Umbilical cord (tissue), 2 donors: ENCODE data around the gene GSTK1. TPM values are rescaled to one million over a fixed set of nuclear protein-coding genes. Genes with fewer than 3 reads are reported as not detected.
"Not testable (repeated sequence)": the region's sequence is repeated elsewhere in the genome, so short reads cannot be mapped to it uniquely, and the experiment has no call there.

Experiments used
- DNase-seq: peaks from one replicate; pipeline ENCODE4 v3.0.0-alpha.2; 2015; ENCODE audit warnings: low spot score
- total RNA-seq: library from RNA; depleted of rRNA; stranded (reverse); fragments of >200 nt; gene quantifications from one replicate; pipeline ENCODE4 v1.2.3, GENCODE V29; 2014; ENCODE audit warnings: low replicate concordance; ENCODE audit not compliant: insufficient read depth

GSTK1 gene
- 29.9 TPM for total RNA-seq

DNA sequence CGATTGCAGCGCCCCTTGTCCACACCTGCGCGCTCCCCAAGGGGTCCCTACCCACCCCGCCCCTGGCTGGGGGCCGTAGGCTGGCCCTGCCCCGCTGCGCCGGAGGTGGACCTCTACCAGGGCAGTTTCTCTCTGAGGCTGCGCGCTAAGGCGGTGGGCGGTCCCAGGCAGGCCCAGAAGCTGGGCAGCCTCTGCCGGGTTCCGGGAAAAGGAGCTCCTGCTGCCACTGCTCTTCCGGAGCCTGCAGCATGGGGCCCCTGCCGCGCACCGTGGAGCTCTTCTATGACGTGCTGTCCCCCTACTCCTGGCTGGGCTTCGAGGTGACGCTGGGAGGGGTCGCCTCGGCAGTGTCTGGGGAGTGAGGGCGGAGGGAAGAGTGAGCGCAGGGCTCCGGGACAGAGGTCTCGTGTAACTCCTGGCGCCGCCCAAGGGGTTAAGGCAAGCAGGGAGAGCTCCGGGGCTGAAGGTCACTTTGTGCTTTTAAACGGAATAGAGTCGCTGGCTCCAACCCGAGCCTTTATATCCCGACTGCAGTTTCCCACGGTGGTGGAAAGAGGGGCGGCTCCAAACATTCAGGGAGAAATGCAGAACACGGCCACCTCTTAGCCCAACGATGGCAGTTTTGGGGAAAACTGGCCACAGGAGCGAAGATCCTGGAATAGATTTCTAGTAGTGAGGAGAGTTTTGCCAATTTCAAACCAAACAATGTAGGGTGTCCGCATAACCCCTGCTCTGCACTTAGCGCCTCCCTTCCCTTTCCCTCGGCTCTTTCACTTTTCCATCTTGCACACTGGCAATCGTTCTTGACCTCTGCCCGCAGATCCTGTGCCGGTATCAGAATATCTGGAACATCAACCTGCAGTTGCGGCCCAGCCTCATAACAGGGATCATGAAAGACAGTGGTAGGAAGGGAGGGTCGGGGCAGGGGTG lies at the start of gene GSTK1:
Gene GSTK1 (plus strand): TSS at position 176 of the 930 bp plus-strand sequence. CDS start 73 bp downstream, at position 249.
- peak; percentile 92 for DNase-seq

DNA sequence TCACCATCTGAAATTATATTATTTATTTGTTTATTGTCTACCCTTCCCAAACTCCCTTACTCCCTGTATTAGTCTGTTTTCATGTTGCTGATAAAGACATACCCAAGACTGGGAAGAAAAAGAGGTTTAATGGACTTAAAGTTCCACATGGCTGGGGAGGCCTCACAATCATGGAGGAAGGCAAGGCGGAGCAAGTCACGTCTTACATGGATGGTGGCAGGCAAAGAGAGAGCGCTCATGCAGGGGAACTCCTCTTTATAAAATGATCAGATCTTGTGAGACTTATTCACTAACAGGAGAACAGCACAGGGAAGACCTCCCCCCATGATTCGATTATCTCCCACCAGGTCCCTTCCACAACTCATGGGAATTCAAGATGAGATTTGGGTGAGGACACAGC lies 49.8 kb upstream of the GSTK1 start:
- DNase-seq, result not testable (repeated sequence)

GRCh38 chr7:143214789-143215679 lies 48.2 kb upstream of the GSTK1 start:
- peak; percentile 82 for DNase-seq

- DNase-seq, result no peak
Measured at GRCh38 chr7:143216151-143216550, 47.1 kb upstream of the GSTK1 start.

GRCh38 chr7:143216686-143217085 lies 46.6 kb upstream of the GSTK1 start:
- no peak for DNase-seq

- DNase-seq, result no peak
Measured at GRCh38 chr7:143217806-143218205, 45.4 kb upstream of the GSTK1 start.

- no peak for DNase-seq
Measured at GRCh38 chr7:143221286-143221685, 42.0 kb upstream of the GSTK1 start.

DNA sequence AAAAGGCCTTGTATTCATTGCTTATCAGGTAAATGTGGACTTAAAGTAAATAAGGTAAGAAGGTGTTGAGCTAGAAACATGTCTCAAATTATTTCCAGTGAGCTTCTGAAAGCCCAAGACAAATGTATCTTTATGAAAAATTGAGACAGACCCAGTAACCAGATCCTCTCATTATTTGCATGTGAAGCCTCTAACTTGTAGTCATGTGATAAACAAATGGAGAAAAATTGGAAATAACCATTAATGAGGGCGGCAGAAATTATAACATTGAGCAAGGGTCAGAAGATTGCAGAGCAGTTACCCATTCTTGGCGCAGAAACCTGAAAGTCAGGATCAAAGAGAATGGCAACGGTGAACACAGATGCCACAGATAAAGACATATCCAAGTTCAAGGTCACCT lies 41.5 kb upstream of the GSTK1 start, which contains the start of gene TAS2R40:
Gene TAS2R40 (plus strand): TSS at position 301 of the 400 bp plus-strand sequence. CDS start 42 bp downstream, at position 343.
- no peak for DNase-seq

DNA sequence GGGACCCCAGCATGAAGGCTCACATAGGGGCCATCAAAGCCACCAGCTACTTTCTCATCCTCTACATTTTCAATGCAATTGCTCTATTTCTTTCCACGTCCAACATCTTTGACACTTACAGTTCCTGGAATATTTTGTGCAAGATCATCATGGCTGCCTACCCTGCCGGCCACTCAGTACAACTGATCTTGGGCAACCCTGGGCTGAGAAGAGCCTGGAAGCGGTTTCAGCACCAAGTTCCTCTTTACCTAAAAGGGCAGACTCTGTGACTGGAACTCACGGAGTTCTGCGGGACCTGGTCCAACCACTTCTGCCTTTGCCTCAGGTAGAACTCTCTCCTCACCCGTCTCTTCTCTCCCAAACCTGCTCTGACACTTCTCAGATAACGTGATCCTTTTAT lies 40.5 kb upstream of the GSTK1 start:
- no peak for DNase-seq

DNA sequence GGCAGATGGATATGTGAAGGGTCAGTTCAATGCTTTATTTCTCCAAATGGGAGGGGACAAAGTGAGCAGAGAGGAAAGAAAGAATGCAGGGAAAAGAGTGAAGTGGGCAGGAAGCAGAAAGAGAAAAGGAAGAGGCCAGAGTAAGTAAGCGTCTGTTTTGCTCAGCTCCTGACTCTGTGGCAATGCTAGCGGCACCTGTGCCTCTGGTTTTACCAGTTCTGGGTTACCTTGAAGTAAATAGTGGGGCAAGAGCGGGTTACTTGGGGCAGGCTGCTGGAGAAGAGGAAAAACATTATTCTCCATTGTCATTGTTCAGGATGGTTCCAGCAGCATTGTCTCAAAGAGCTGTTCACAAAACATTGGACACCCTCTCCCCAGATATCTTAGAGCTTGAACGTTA lies 39.5 kb upstream of the GSTK1 start:
- no peak for DNase-seq

DNA sequence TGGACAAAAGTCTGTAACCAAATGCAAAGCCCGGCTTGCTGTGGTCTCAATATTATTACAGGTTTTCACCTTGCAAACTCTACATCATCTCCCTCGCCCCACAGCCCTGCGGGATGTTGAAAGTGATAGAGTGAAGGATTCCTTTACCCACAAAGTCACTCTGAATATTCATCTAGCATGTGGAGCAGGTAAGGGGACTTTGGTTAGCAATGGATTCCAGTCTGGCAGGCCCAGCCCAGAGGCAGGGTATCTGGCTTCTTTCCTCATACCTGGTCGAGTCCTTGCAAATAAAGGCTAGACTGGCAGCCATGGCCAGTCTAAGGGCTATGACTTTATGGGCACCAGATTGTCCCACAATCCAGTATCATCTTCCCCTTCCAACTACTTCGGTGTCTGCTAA lies 38.2 kb upstream of the GSTK1 start:
- no peak for DNase-seq

DNA sequence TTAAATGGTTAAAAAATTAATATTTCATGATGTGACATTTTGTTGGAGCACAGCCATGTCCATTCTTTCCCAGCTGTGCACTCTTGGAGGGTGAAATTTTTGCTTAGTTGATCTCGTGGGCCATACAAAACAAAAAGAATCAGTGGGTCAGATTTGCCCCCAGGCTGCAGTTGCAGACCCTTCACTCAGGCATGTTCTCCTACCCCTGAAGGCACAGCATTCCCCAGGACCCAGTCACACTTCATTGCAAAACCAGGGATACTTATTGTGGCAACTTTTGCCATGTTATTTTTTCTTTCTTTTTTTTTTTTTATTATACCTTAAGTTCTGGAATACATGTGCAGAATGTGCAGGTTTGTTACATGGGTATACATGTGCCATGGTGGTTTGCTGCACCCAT lies 35.4 kb upstream of the GSTK1 start:
- DNase-seq, result no peak

GRCh38 chr7:143229054-143229790 lies 34.0 kb upstream of the GSTK1 start:
- DNase-seq, result no peak

DNA sequence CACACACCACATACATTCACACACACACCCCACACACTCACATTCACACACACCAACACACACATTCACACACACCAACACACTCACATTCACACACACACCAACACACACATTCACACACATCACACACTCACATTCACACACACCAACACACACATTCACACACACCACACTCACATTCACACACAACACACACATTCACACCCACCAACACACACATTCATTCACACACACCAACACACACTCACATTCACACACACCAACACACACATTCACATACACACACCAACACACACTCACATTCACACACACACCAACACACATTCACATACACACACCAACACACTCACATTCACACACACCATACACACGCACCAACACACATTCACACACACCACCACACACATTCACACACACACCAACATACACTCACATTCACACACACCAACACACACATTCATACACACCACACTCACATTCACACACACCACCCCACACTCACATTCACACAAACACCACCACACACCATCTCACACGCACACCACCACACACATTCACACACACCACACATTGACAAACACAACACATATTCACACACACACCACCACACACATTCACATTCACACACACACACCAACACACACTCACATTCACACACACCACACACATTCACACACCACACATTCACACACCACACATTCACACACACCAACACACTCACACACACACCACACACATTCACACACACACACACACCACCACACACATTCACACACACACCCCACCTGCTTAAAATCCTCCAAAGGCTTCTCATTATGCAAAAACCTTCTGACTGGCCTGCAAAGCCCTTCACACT lies 32.4 kb upstream of the GSTK1 start:
- DNase-seq, result no peak

DNA sequence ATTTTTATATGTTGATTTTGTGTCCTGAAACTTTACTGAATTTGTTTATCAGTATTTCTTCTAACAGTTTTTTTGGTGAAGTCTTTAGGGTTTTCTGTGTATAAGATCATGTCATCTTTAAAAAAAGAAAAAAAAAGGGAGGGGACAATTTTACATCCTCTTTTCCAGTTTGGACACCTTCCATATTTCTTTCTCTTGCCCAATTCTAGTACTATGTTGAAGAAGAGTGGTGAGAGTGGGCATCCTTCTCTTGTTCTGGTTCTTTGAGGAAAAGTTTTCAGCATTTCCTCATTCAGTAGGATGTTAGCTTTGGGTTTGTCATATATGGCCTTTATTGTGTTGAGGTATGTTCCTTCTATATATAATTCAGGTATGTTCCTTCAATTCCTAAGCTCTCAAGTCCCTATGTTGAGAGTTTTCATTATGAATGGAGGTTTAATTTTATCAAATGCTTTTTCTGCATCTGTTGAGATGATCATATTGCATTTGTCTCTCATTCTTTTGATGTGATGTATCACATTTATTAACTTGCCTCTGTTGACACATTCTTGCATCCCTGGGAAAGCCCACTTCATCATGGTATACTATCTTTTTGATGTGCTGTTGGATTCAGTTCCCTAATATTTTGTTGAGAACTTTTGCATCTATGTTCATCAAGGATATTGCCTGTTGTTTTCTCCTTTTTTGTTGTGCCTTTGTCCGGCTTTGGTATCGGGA lies 29.3 kb upstream of the GSTK1 start:
- no peak for DNase-seq

- DNase-seq, result no peak
Measured at GRCh38 chr7:143234533-143234875, 28.7 kb upstream of the GSTK1 start.

GRCh38 chr7:143235561-143235960 lies 27.7 kb upstream of the GSTK1 start:
- DNase-seq, result no peak

GRCh38 chr7:143236408-143236990 lies 26.7 kb upstream of the GSTK1 start:
- no peak for DNase-seq

DNA sequence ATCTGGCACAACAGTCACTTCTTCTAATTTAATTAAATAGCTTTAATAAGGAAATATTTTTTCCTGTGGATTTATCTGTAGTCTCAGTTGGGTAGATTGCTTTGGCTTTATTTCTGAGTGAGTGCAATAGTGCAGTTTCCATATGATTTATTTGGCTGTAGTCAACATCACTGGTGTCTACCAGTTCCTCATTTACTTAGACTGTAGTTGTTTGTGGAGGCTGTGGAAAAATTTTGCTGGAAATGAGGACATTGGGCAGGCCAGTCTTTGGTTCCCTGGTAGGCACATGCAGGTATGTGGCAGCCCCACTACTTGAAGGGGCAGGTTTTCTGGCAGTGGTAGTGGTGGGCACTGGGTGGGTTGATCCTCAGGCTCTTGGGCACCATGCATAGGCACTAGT lies 25.9 kb upstream of the GSTK1 start:
- DNase-seq, result no peak
